ENCODE results near the gene ZBTB37. TPM values are rescaled to one million over a fixed set of nuclear protein-coding genes. Genes with fewer than 3 reads are reported as not detected.

ZBTB37 gene, protein sequence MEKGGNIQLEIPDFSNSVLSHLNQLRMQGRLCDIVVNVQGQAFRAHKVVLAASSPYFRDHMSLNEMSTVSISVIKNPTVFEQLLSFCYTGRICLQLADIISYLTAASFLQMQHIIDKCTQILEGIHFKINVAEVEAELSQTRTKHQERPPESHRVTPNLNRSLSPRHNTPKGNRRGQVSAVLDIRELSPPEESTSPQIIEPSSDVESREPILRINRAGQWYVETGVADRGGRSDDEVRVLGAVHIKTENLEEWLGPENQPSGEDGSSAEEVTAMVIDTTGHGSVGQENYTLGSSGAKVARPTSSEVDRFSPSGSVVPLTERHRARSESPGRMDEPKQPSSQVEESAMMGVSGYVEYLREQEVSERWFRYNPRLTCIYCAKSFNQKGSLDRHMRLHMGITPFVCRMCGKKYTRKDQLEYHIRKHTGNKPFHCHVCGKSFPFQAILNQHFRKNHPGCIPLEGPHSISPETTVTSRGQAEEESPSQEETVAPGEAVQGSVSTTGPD
- total RNA-seq (2014; rRNA removed; shearing (Covaris generic)), result 5.2 and 5.4 TPM in 2 replicates

DNA sequence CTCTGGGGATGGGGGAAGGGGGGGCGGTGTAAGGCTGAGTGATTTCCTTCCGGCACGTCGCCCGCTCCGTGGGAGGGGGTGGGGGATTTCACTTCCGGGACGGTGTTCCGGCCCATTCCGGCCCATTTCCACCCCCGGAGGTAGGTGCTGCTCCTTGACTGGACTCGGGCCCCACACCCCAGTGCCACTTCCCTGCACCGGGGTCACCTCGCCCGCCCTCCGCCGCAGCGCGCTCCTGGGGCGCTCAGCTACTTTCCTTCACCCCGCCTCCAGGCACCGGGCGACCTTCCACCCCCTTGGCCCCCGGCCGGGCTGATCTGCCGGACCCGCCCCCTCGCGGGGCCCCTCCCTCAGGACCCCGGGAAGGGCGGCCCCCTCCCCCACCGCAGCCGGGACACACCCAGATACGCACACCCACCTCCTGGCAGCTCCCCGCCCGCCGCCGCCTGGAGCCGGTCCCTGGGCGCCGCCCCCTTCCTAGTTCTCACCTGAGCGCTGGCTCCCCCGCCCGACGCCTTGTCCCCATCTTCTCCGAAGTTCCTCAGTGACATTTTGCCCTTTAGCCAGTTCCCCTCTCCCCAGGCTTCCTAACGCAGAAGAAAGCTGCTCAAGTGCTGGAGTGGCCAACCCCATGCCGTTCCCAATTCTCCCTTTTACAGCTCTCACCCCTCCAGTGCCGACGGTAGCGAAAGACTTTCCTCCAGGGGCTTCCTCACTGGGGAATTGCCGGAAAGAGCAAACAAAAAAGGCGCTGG, at the start of gene ZBTB37:
Gene ZBTB37, plus strand, starts transcription at position 115 of the 755 bp plus-strand sequence. CDS start 1,846 bp downstream, outside the sequence.

GRCh38 chr1:173824315-173825081, 43.7 kb upstream of the ZBTB37 start, which contains the start of the genes CENPL and DARS2:
Gene CENPL (minus strand): TSS chr1:173824883. CDS start chr1:173811299, 13,584 bp downstream.
Gene DARS2 (plus strand): TSS chr1:173824673. CDS start chr1:173825230, 557 bp downstream.

GRCh38 chr1:173867753-173868265, 371 bp upstream of the ZBTB37 start, which contains the start of gene GAS5:
Gene GAS5 (minus strand): TSS chr1:173867989.

DNA sequence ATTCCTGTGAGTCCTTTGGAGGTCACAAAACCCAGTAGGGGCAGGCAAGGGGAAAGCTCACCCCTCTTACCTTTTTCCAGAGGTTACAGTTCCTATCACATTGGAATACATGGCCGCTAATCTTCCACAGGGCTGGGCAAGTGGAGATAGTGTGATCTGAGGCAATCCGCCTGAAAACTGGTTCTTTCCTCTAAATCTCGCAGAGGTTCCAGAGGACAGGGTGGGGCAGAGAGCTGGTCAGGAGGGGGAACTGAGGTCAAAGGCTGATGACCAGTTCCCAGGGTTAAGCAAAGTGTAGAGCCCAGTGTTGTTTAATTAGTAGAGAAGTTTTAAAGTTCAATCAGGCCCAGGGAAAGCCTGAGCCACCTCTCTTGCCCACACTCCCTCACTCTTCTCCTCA, 49.0 kb downstream of the ZBTB37 start, which contains the start of gene SERPINC1:
Gene SERPINC1, minus strand, starts transcription at position 179 of the 400 bp plus-strand sequence. Its CDS starts 68 bp downstream, at position 111.

Small RNAs within 50 kb of the gene (small RNA-seq; reads per million reads assigned to genes)
- 0.88 reads per million, percentile 50 among the genes with 10 or more reads in this experiment for gene RNA5SP67

Other genes with a start within 250 kb of the ZBTB37 start
- gene TEX50, start 233.0 kb upstream of the ZBTB37 start, total RNA-seq (2014; rRNA removed; shearing (Covaris generic)), result not detected in 2 replicates
- 0.45 and 0.61 TPM in 2 replicates for gene ANKRD45, start 198.5 kb upstream of the ZBTB37 start, total RNA-seq (2014; rRNA removed; shearing (Covaris generic))
- 16.1 and 20.9 TPM in 2 replicates for gene KLHL20, start 153.4 kb upstream of the ZBTB37 start, total RNA-seq (2014; rRNA removed; shearing (Covaris generic))
- 49.9 and 50.6 TPM in 2 replicates for gene DARS2, start 43.7 kb upstream of the ZBTB37 start, total RNA-seq (2014; rRNA removed; shearing (Covaris generic))
- gene CENPL, start 43.5 kb upstream of the ZBTB37 start, total RNA-seq (2014; rRNA removed; shearing (Covaris generic)), result 22.6 and 32.3 TPM in 2 replicates
- gene GAS5, start 391 bp upstream of the ZBTB37 start, total RNA-seq (2014; rRNA removed; shearing (Covaris generic)), result 758 and 872 TPM in 2 replicates
- gene SERPINC1, start 48.9 kb downstream of the ZBTB37 start, total RNA-seq (2014; rRNA removed; shearing (Covaris generic)), result 0.11 TPM in 1 of 2 replicates, not detected in the other
- gene RC3H1, start 154.0 kb downstream of the ZBTB37 start, total RNA-seq (2014; rRNA removed; shearing (Covaris generic)), result 11.1 and 13.7 TPM in 2 replicates

All from A375 (cell line).